HG02610 (cell line): Measurements from ENCODE around the gene HMGN5.

Experiments
- ATAC-seq: cut with Tn5 transposase; IDR thresholded peaks from one replicate; pipeline ENCODE4 v1.9.1; 2021; ENCODE audit warnings: mild to moderate bottlenecking, moderate library complexity; ENCODE audit not compliant: unreplicated experiment

The HMGN5 gene

GRCh38 chrX:81201671-81202455 lies at the start of gene HMGN5, which contains the start of gene SH3BGRL:
Gene HMGN5 (minus strand): TSS chrX:81201913. CDS start chrX:81121549, 80,364 bp downstream.
Gene SH3BGRL (plus strand): TSS chrX:81202102. CDS start chrX:81202201, 99 bp downstream.
- ATAC-seq, result peak; percentile 94

GRCh38 chrX:81241753-81242152 lies 40.0 kb upstream of the HMGN5 start:
- no peak for ATAC-seq

GRCh38 chrX:81240701-81241331 lies 39.1 kb upstream of the HMGN5 start:
- no peak for ATAC-seq

- no peak for ATAC-seq
Measured at GRCh38 chrX:81238166-81238565, 36.5 kb upstream of the HMGN5 start.

GRCh38 chrX:81237516-81237915 lies 35.8 kb upstream of the HMGN5 start:
- ATAC-seq, result no peak

GRCh38 chrX:81232218-81232617 lies 30.5 kb upstream of the HMGN5 start:
- ATAC-seq, result no peak

GRCh38 chrX:81231476-81231875 lies 29.8 kb upstream of the HMGN5 start:
- ATAC-seq, result no peak

GRCh38 chrX:81229901-81230300 lies 28.2 kb upstream of the HMGN5 start:
- no peak for ATAC-seq

- no peak for ATAC-seq
Measured at GRCh38 chrX:81229229-81229628, 27.5 kb upstream of the HMGN5 start.

GRCh38 chrX:81215685-81216084 lies 14.0 kb upstream of the HMGN5 start:
- ATAC-seq, result no peak

- ATAC-seq, result no peak
Measured at GRCh38 chrX:81208916-81209315, 7.2 kb upstream of the HMGN5 start.

GRCh38 chrX:81206476-81206875 lies 4.8 kb upstream of the HMGN5 start:
- ATAC-seq, result no peak

GRCh38 chrX:81205551-81205950 lies 3.8 kb upstream of the HMGN5 start:
- ATAC-seq, result no peak

- no peak for ATAC-seq
Measured at GRCh38 chrX:81202943-81203342, 1.2 kb upstream of the HMGN5 start.

- no peak for ATAC-seq
Measured at GRCh38 chrX:81202456-81202819, 725 bp upstream of the HMGN5 start.

GRCh38 chrX:81201071-81201470 lies 642 bp downstream of the HMGN5 start:
- ATAC-seq, result no peak

GRCh38 chrX:81195712-81196111 lies 6.0 kb downstream of the HMGN5 start:
- ATAC-seq, result peak; percentile 83

- no peak for ATAC-seq
Measured at GRCh38 chrX:81195259-81195658, 6.5 kb downstream of the HMGN5 start.

GRCh38 chrX:81174286-81174685 lies 27.4 kb downstream of the HMGN5 start:
- ATAC-seq, result no peak

GRCh38 chrX:81168391-81168790 lies 33.3 kb downstream of the HMGN5 start:
- ATAC-seq, result peak; percentile 59

- ATAC-seq, result peak; percentile 98
Measured at GRCh38 chrX:81121513-81122363, 80.0 kb downstream of the HMGN5 start.
